Liver (tissue), 9 donors: ENCODE measurements around the gene GABRA5. TPM values are rescaled to one million over a fixed set of nuclear protein-coding genes. Genes with fewer than 3 reads are reported as not detected.

Source experiments
- DNase-seq: peaks from one replicate; pipeline ENCODE4 v3.0.0-alpha.2; 2017; ENCODE audit warnings: low spot score
- H3K27ac ChIP-seq, 2 donors: one replicate each; pipeline ENCODE4 v1.7.0; 2013; ENCODE audit warnings: inconsistent platforms in 2 of 2, low read length in 2 of 2, control low read depth in 1 of 2, low read depth in 1 of 2, mild to moderate bottlenecking in 1 of 2
- H3K27me3 ChIP-seq, 4 donors: one replicate each; pipeline versions ENCODE4 v1.6.1 to v1.7.0; 2013; ENCODE audit warnings: low read length in 3 of 4, inconsistent platforms in 1 of 4, mild to moderate bottlenecking in 1 of 4, moderate library complexity in 1 of 4; ENCODE audit not compliant: control insufficient read depth in 4 of 4, insufficient read depth in 4 of 4
- H3K36me3 ChIP-seq, 4 donors: one replicate each; pipeline versions ENCODE4 v1.6.1 to v1.7.0; 2013; ENCODE audit warnings: low read length in 3 of 4, mild to moderate bottlenecking in 3 of 4, low read depth in 1 of 4, moderate library complexity in 1 of 4; ENCODE audit not compliant: control insufficient read depth in 4 of 4, insufficient read depth in 3 of 4
- H3K4me1 ChIP-seq, 4 donors: one replicate each; pipeline versions ENCODE4 v1.6.1 to v1.7.0; 2013; ENCODE audit warnings: low read length in 3 of 4, mild to moderate bottlenecking in 3 of 4, moderate library complexity in 1 of 4; ENCODE audit not compliant: control insufficient read depth in 4 of 4, insufficient read depth in 4 of 4
- H3K4me3 ChIP-seq, 3 donors: one replicate each; pipeline versions ENCODE4 v1.6.1 to v1.7.0; 2013; ENCODE audit warnings: low read length in 3 of 3, control low read depth in 1 of 3, low read depth in 1 of 3, mild to moderate bottlenecking in 1 of 3
- H3K9ac ChIP-seq, 2 donors: one replicate each; pipeline ENCODE4 v1.7.0; 2013; ENCODE audit warnings: low read length in 2 of 2, mild to moderate bottlenecking in 2 of 2, moderate library complexity in 2 of 2, control low read depth in 1 of 2, low read depth in 1 of 2
- H3K9me3 ChIP-seq, 4 donors: one replicate each; pipeline versions ENCODE4 v1.6.1 to v1.7.0; 2013; ENCODE audit warnings: low read length in 3 of 4; ENCODE audit not compliant: control insufficient read depth in 4 of 4
- EGR1 ChIP-seq, 2 donors: IDR thresholded peaks; 2 replicates each; pipeline ENCODE4 v1.6.1; 2016 to 2018; ENCODE audit warnings: antibody characterized with exemption in 2 of 2, low read depth in 2 of 2
- FOXA1 ChIP-seq: IDR thresholded peaks from 2 replicates; pipeline ENCODE4 v1.6.1; 2016; ENCODE audit warnings: antibody characterized with exemption
- FOXA2 ChIP-seq: IDR thresholded peaks from 2 replicates; pipeline ENCODE4 v1.6.1; 2016; ENCODE audit warnings: antibody characterized with exemption
- GABPA ChIP-seq, 2 donors: IDR thresholded peaks in 1 of 2; conservative IDR thresholded peaks in 1 of 2; 2 replicates each; pipeline ENCODE4 v1.6.1; 2016; ENCODE audit warnings: antibody characterized with exemption in 2 of 2, mild to moderate bottlenecking in 1 of 2, moderate library complexity in 1 of 2
- HNF4A ChIP-seq, 2 donors: conservative IDR thresholded peaks; 2 replicates each; pipeline ENCODE4 v1.6.1; 2016; ENCODE audit warnings: antibody characterized with exemption in 2 of 2, mild to moderate bottlenecking in 2 of 2
- HNF4G ChIP-seq: IDR thresholded peaks from 2 replicates; pipeline ENCODE4 v1.6.1; 2016; ENCODE audit warnings: antibody characterized with exemption
- JUND ChIP-seq, 2 donors: IDR thresholded peaks; 2 replicates each; pipeline ENCODE4 v1.6.1; 2016; ENCODE audit warnings: antibody characterized with exemption in 2 of 2
- NR2F2 ChIP-seq: IDR thresholded peaks from 2 replicates; pipeline ENCODE4 v1.6.1; 2016; ENCODE audit warnings: antibody characterized with exemption
- RAD21 ChIP-seq, 2 donors: IDR thresholded peaks; 2 replicates each; pipeline ENCODE4 v1.6.1; 2016; ENCODE audit warnings: antibody characterized with exemption in 2 of 2, mild to moderate bottlenecking in 2 of 2
- REST ChIP-seq: IDR thresholded peaks from 2 replicates; pipeline ENCODE4 v1.6.1; 2016; ENCODE audit warnings: antibody characterized with exemption, mild to moderate bottlenecking
- RXRA ChIP-seq, 2 donors: IDR thresholded peaks; 2 replicates each; pipeline ENCODE4 v1.6.1; 2017 to 2018; ENCODE audit warnings: antibody characterized with exemption in 2 of 2, mild to moderate bottlenecking in 1 of 2
- SP1 ChIP-seq: IDR thresholded peaks from 2 replicates; pipeline ENCODE4 v1.6.1; 2018; ENCODE audit warnings: antibody characterized with exemption, mild to moderate bottlenecking
- TAF1 ChIP-seq: conservative IDR thresholded peaks from 2 replicates; pipeline ENCODE4 v1.6.1; 2016; ENCODE audit warnings: antibody characterized with exemption, mild to moderate bottlenecking
- YY1 ChIP-seq: IDR thresholded peaks from 2 replicates; pipeline ENCODE4 v1.6.1; 2016; ENCODE audit warnings: antibody characterized with exemption, mild to moderate bottlenecking
- WGBS: extraction: QIAGEN DNeasy Blood & Tissue Kit; methylation state at CpG from one replicate; pipeline ENCODE4 v1.1.7; 2013; 5-methylcytosine and 5-hydroxymethylcytosine counted together
- polyA plus RNA-seq, 2 donors: library from polyadenylated mRNA; stranded (reverse) in 1 of 2; unstranded in 1 of 2; fragments of 200-250 nt in 1 of 2; fragments of >200 nt in 1 of 2; fragmentation: Nextera tagmentation in 1 of 2; extraction: Ambion mirVana in 1 of 2; gene quantifications; one replicate each; pipeline versions ENCODE4 v1.2.1 to v1.2.3, GENCODE V29; 2013 to 2015
- total RNA-seq, 2 donors: library from RNA; depleted of rRNA; stranded (reverse); fragments of >200 nt; gene quantifications; one replicate each; pipeline ENCODE4 v1.2.3, GENCODE V29; 2014
- TF ChIP-seq, protein P1 (sequence below): fragments of 150-350 bp; IDR thresholded peaks from 2 replicates; pipeline ENCODE4 v1.5.1; 2017; ENCODE audit warnings: improper control_type of control experiment, low read depth, low read length; ENCODE audit not compliant: missing input control
- TF ChIP-seq, protein P2 (sequence below): IDR thresholded peaks from 2 replicates; pipeline ENCODE4 v1.6.1; 2016; ENCODE audit warnings: antibody characterized with exemption
- TF ChIP-seq, protein P3 (sequence below): IDR thresholded peaks from 2 replicates; pipeline ENCODE4 v1.6.1; 2016; ENCODE audit warnings: antibody characterized with exemption
- donor health status: healthy.
- donor health status: healthy.
- donor health status: healthy.
- donor health status: healthy.
- donor health status: healthy.

GABRA5 gene
- total and polyA plus RNA-seq, 4 donors: not detected

DNA sequence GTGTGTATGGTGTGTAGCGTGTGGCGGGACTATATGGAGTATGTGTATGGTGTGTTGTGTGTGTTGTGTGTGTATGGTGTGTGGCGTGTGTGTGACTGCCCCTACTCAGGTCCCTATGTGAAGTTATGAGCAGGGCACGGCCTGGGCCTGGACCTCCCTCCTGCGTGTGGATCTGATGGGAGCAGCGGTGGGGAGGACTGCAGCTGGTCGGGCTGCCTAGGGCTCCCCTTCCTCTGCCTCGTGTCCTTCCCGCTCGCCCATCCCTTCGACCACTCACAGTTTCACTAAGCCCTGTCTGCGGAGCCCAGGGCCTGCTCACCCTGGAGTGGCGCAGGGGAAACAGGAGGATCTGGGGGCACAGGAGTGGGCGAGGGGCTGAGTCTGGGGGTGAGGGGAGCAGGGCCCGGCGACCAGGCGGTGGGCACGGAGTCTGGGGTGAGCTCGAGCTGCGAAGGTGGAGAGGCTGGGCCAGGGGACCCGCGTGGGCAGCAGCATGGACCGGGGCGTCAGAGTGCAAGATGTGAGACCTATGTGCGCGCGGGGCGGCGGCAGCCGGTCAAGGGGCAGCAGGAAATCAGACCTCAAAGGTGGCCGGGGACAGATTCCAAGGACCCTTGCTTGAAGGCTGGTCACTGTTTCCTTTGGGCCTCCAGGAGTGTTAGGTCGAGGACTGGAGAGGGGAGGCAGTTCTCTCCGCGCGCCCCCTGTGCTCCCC lies 26.6 kb downstream of the GABRA5 start:
- no peak overlapping the region for H3K4me3 ChIP-seq
- H3K27ac ChIP-seq: no peak overlapping the region
- no peak overlapping the region for H3K9ac ChIP-seq
- 75% methylated on average over 35 of the region's 35 CpGs for WGBS
- peaks cover 0 to 10% (median 6%) of the 10 kb centered on the region in 4 donors for H3K4me1 ChIP-seq
- H3K27me3 ChIP-seq: peaks cover 0 to 6% (median 3%) of the 10 kb centered on the region in 4 donors
- no peak for DNase-seq
- no peak for TF ChIP-seq TAF1
- no peak for TF ChIP-seq YY1
- TF ChIP-seq NR2F2: no peak
- TF ChIP-seq, protein P1, sequence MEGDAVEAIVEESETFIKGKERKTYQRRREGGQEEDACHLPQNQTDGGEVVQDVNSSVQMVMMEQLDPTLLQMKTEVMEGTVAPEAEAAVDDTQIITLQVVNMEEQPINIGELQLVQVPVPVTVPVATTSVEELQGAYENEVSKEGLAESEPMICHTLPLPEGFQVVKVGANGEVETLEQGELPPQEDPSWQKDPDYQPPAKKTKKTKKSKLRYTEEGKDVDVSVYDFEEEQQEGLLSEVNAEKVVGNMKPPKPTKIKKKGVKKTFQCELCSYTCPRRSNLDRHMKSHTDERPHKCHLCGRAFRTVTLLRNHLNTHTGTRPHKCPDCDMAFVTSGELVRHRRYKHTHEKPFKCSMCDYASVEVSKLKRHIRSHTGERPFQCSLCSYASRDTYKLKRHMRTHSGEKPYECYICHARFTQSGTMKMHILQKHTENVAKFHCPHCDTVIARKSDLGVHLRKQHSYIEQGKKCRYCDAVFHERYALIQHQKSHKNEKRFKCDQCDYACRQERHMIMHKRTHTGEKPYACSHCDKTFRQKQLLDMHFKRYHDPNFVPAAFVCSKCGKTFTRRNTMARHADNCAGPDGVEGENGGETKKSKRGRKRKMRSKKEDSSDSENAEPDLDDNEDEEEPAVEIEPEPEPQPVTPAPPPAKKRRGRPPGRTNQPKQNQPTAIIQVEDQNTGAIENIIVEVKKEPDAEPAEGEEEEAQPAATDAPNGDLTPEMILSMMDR: no peak
- TF ChIP-seq REST: no peak
- no peak for TF ChIP-seq FOXA1
- H3K9me3 ChIP-seq: no peaks in the 10 kb centered on the region
- no peaks in the 10 kb centered on the region for H3K36me3 ChIP-seq

GRCh38 chr15:26894181-26894580 lies 27.3 kb downstream of the GABRA5 start:
- Histone ChIP-seq H3K36me3 (no peaks in the 10 kb centered on the region), H3K27ac (no peak overlapping the region), H3K4me1 (peaks cover 0 to 7% (median 6%) of the 10 kb centered on the region in 4 donors), H3K9ac (no peak overlapping the region), H3K27me3 (peaks cover 0 to 5% (median 2%) of the 10 kb centered on the region in 4 donors), H3K9me3 (no peaks in the 10 kb centered on the region), H3K4me3 (no peak overlapping the region)
- WGBS: 47% methylated on average over 26 of the region's 26 CpGs
- DNase-seq: no peak
- TF ChIP-seq GABPA (IDR thresholded peaks at IDR 0.05 in 1 of 2, conservative IDR thresholded peaks at IDR 0.05 in 1 of 2): no peak
- TF ChIP-seq, protein P2, sequence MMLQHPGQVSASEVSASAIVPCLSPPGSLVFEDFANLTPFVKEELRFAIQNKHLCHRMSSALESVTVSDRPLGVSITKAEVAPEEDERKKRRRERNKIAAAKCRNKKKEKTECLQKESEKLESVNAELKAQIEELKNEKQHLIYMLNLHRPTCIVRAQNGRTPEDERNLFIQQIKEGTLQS: no peak
- TF ChIP-seq RAD21 (IDR thresholded peaks at IDR 0.05): no peak
- no peak for TF ChIP-seq HNF4G
- TF ChIP-seq YY1: no peak
- TF ChIP-seq EGR1 (IDR thresholded peaks at IDR 0.05; ENCODE audit: low read depth in 2 of 2): no peak
- TF ChIP-seq NR2F2: no peak
- no peak for TF ChIP-seq TAF1
- TF ChIP-seq REST: no peak
- TF ChIP-seq FOXA2: no peak
- no peak for TF ChIP-seq FOXA1
- TF ChIP-seq, protein P1: no peak
- no peak for TF ChIP-seq HNF4A (conservative IDR thresholded peaks at IDR 0.05)
- no peak for TF ChIP-seq RXRA (IDR thresholded peaks at IDR 0.05)
- TF ChIP-seq JUND (IDR thresholded peaks at IDR 0.05): no peak
- no peak for TF ChIP-seq SP1
- TF ChIP-seq, protein P3, sequence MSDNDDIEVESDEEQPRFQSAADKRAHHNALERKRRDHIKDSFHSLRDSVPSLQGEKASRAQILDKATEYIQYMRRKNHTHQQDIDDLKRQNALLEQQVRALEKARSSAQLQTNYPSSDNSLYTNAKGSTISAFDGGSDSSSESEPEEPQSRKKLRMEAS: no peak
